GM18499 (cell line): Measurements from ENCODE around the gene HACE1.
A peak's percentile ranks its signal among the peaks of the same experiment; 100 is the strongest.
"Not testable (repeated sequence)": the region's sequence is repeated elsewhere in the genome, so short reads cannot be mapped to it uniquely, and the experiment has no call there.

ENCODE experiments used
- ATAC-seq: cut with Tn5 transposase; IDR thresholded peaks from one replicate; pipeline ENCODE4 v1.9.1; 2021; ENCODE audit warnings: moderate number of reproducible peaks; ENCODE audit not compliant: insufficient read depth, unreplicated experiment

HACE1 gene

DNA sequence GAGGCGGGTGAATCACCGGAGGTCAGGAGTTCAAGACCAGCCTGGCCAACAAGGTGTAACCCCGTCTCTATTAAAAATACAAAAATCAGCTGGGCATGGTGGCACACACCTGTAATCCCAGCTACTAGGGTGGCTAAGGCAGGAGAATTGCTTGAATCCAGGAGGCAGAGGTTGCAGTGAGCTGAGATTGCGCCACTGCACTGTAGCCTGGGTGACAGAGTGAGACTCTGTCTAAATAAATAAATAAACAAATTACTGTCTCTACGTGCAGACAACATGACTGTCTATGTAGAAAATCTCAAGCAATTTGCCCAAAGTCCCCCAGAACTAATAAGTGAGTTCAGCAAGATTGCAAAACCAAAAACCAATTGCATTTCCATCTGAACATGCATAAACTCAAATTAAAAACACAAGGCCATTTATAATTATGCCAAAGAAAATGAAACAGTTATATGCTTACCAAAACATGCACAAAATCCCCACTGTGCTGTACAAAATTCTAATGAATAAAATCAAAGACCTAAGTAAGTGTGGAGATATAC, 23.2 kb downstream of the HACE1 start:
- not testable (repeated sequence) for ATAC-seq

DNA sequence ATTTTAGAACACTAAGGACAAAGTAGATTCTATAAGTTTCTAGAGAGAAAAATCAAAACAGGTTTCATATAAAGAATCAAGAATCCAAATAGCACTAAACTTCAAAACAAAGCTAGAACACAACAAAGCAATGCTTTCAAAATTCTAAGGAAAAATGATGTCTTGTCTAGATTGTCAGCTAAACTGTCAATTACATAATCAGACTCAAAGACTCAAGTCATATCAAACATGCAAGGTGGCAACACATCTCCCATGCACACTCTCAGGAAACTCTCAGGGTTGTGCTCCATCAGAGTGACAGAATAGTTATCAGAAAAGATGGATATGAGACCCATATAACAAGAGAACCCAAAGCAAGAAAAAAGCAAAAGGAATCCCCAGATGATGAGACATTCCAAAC, 23.9 kb downstream of the HACE1 start:
- no peak for ATAC-seq

DNA sequence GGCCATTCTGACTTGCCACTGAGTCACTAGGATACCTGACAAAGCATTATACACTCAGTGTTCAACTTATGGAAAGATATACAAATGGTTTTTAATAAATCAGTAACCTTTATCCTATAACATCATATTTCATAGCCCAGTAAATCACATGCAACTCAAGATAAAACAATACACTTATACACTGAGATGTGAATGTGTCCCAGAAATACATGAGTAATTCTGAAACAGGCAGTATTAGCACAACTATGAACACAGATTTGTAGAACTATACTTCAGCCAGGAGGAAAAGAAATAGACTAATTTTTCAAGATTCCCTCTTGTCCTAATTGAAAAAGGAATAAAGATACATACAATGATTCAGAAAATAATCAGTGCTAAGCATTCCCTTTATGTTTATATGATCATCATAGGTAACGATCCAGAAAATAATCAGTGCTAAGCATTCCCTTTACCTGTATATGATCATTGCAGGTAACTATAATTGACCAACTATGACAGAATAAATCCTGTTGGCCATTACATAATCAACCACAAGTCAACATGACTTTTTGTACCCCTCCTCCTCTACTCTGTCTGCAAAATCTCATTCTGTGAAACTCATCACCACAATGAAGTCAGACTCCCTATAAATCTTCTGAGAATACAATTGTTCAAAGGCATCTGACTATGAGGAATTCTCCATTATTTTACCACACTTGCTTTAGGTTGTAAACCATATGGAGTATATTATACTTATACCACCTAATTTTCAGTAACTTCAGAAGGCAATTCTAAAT, 30.3 kb downstream of the HACE1 start:
- ATAC-seq: no peak

DNA sequence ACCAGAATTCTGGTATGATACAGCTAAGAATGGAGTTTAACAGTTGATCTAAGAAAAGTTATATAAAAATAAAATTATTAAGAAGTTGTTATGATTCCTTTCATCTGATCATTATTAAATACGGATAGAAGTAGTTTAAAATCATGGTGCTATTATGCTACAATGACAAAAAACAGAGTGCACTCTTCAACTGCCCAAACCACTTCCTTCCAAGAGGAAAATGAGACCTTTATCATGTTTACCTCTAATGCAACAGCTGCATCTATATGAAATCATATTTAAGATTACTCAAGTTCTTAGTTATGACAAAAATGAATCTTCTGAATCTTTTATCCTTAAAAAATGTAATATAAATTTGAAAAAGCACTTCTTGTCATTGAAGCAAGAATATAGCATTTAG, 31.2 kb downstream of the HACE1 start:
- no peak for ATAC-seq

DNA sequence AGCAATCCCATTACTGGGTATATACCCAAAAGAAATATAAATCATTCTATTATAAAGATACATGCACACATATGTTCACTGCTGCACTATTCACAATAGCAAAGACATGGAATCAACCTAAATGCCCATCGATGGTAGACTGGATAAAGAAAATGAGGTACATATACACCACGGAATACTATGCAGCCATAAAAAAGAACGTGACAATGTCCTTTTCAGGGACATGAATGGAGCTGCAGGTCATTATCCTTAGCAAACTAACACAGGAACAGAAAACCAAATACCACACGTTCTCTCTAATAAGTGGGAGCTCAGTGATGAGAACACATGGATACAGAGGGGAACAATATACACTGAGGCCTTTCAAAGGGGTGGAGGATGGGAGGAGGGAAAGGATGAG, 38.9 kb downstream of the HACE1 start:
- ATAC-seq: not testable (repeated sequence)

DNA sequence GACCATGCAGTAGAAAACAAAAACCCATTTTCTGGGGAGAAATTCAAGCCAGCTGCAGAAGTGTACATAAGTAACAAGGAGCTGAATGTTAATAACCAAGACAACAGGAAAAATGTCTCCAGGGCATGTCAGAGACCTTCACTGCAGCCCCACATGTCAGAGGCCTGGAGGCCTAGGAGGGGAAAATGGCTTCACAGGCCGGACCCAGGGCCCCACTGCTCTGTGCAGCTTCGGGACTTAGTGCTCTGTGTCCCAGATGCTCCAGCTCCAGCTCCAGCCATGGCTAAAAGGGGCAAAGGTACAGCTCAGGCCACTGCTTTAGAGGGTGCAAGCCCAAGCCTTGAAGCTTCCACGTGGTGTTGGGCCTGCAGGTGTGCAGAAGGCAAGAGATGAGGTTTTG, 43.6 kb downstream of the HACE1 start:
- ATAC-seq: no peak

DNA sequence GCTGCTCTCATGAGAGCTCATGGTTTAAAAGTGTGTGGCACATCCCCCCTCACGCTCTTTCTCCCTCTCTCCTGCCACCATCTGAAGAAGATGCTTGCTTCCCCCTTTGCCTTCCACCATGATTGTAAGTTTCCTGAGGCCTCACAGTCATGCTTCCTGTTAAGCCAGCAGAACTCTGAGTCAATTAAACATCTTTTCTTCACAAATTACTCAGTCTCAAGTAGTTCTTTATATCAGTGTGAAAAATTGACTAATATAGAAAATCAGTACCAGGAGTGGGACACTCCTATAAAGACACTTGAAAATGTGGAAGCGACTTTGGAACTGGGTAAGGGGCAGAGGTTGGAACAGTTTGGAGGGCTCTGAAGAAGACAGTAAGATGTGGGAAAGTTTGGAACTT, 45.0 kb downstream of the HACE1 start:
- ATAC-seq: no peak

DNA sequence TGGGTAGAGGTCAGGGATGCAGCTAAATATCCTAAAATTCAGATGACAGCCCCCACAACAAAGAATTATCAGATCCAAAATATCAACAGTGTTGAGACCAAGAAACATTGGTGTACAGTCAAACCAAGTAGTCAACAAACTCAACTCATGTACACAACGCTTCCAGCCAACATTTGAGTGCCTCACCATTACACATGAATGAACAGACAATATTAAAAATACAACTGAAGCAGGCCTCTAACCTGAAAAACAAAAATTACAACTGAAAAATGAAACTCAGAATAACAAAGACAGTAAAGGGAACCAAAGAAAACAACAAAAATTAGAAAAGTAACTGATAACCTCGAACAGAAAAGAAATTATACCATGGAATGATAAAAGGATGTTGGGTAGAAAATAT, 46.2 kb downstream of the HACE1 start:
- ATAC-seq: no peak

DNA sequence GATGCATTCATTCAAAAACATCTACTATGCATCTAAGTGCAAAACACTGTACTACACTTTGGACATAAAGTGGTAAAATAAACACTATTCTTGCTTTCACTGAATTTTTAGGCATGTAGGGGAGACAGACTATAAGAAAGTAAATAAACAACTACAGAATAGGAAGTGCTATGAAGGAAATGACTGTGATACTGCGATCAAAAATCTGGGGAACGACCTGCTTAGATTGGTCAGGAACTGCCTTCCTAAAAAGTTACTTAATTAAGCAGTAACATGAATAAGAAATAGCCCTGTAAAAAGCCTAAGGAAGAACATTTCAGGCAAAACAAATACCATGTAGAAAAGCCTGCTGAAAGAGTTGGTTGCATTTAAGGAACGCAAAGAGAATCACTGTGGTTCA, 50.6 kb downstream of the HACE1 start:
- no peak for ATAC-seq

DNA sequence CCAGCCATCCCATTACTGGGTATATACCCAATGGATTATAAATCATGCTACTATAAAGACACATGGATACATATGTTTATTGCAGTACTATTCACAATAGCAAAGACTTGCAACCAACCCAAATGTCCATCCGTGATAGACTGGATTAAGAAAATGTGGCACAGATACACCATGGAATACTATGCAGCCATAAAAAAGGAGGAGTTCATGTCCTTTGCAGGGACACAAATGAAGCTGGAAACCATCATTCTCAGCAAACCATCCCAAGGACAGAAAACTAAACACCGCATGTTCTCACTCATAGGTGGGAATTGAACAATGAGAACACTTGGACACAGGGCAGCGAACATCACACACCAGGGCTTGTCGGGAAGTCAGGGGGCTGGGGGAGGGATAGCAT, 54.4 kb downstream of the HACE1 start:
- ATAC-seq: not testable (repeated sequence)

DNA sequence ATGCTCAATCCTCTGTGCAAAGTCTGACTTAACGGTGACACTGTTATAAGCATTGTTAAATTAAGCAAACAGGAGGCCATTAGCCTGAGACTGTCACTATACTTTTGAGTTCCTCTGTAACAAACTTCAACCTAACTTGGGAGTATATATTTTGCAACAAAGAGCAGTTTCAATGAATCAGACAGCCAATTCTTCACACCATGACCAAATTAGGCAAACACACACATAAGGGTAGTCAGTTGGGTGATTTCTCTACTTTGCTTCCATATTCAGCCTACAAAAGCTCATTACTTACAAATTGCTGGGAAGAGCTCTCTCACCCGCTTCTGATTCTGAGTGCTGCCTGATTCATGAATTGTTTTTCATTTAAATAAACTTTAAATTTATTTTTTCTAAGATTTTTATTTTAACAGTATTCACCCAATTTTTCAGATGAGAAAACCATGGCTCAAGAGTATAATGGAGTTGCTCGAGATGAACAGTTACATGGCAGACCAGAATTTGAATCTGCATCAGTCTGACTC, 60.5 kb downstream of the HACE1 start:
- ATAC-seq: no peak

DNA sequence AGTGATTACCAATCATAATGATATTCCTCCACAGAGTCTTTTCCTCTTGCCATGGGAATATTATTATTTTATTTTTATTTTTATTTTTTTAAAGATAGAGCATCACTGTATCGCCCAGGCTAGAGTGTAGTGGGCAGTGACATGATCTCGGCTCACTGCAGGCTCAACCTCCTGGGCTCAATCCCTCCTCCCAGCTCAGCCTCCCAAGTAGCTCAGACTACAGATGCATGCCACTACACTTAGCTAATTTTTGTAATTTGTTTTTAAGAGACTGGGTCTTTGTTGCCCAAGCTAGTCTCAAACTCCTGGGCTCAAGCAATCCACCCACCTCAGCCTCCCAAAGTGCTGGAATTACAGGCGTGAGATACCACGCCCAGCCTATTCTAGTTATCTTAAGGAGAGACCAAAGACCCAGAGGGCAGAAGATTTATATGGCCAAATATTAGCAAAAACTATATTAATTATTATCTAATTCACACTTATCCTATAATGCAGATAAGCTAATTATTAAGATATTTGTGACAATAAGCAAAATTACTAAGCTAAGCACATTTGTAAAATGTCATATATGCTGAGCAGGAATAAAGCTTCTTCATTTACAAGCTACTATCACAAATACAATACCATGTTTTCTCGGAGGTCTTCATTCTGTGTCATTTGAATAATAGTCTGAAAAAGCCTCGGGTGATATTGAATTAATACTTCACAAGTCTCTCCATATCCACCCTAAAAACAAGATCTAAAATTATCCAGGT, 63.5 kb downstream of the HACE1 start:
- no peak for ATAC-seq

DNA sequence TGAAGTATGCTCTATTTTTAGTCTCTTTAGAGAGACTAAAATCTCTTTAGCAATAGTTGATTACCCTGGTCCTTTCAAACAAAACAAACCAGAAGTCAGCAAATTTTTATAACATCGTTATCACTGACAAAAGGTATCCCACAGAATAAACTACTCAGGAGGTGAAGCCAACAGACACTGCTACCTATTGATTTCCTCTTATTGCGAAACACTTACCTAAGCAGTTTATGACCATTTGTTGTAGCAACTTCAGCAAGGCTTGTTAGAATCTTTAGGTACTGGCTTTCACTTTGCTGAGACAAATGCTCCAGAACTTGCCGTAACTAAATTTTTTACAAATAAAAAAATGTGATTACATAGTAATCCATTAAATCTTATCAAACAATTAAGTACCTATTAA, 64.4 kb downstream of the HACE1 start:
- no peak for ATAC-seq

DNA sequence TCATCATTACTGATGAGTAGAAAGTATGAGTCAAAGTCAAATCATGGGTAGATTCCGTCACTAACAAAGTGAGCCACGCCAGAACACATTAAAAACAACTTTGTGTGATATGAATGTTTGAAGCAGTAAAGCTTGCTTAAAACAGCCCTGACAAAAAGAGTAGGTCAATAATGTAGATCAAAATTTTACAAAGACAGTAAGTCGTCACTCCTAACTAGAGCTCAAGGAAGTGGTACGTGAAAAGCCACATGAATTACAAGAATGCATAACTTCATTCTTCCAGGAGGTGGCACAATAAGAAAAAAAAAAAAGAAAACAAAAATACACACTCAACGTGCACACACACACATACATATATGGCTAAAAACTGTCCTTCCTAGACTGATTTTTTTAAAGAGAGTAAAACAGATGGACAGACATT, 69.9 kb downstream of the HACE1 start:
- peak; percentile 91 for ATAC-seq

DNA sequence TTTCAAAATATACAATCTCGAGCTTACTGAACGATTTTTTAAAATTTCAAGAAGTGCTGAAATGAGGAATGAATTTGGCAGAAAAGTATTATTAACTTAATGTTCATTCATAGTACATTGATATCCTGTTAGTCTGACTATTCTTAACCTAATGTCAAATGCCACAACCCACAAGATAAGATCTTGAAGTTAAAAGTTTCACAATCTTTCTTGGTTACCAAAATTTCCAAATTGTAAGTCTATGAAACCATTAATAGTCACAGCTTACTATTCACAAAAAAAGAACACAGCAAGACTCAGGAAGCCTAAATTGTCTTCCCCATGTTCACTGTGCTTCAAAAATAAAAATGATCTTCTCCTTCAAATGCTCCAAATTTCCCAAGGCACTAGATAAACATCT, 71.3 kb downstream of the HACE1 start:
- ATAC-seq: no peak

DNA sequence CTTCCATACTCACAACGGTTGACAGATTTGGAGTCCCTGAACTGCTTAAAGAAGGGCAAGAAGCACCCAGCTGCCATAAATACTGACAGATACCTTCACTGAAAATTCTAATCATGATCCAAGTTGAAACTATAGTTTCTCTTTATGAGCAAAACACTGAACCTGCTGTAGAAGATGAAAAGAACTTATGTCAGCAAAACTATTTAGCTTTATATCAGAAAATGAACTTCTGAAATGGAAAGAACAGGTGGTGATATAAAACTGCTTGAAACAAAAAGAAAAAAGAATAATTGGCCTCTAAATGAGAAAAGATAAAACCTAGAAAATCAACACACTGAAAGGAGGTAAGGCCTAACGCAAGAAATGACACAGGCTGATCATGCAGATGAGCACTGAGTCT, 72.4 kb downstream of the HACE1 start:
- no peak for ATAC-seq

DNA sequence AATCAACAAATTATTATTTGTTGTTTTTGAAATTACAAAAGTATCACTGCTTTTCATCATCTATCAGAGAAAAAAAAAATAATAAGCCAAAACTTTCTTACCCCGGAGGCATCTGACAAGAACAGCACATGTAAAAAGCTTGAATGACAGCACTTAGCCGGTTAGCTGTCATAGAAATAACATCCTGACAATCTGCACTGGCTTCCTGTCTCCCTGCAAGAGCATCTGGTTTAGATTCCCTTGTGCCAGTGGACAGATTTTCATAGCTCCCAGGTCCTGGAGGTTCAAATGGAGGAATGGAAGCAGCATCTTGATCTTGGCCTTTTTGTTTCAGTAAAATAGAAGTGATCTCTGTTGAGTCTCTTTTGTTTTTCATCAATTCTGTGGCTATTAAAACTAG, 74.8 kb downstream of the HACE1 start:
- no peak for ATAC-seq

DNA sequence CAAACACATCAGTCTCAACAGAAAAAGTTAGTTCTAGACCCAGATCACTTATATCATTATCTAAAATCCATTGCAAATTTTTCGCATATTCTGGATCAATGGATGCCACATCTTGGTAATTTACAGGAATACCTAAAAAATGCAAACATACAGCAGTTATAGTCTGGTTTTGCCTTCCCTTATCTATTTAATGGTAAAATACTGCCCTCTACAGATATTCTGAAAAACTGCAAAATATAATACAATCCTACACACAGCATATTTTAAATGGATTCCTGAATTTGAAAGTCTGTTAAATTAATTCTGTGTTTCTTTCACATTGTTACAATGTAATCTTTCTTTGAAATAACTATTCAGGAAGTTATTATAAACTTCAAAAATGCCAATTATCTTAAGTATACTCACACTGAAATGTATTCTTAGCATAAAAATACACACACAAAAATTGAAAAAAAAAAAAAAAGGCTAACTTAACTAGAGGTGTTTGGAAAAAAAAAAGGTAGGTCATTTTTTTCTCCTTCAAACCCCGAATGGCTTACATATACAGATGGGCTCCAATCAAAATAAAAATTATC, 88.4 kb downstream of the HACE1 start:
- peak; percentile 72 for ATAC-seq

DNA sequence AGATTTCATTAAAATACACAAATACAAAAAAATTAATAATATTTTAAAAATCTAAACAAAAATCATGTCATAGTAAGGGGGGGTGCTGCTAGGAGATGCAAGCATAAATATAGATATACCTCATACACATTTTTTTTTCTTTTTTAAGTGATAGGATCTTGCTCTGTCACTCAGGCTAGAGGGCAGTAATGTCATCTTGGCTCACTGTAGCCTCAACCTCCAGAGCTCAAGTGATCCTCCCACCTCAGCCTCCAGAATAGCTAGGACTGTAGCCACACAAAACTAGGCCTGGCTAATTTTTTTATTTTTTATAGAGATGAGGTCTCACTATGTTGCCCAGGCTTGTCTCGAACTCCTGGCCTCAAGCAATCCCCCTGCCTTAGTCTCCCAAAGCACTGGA, 90.8 kb downstream of the HACE1 start:
- no peak for ATAC-seq

DNA sequence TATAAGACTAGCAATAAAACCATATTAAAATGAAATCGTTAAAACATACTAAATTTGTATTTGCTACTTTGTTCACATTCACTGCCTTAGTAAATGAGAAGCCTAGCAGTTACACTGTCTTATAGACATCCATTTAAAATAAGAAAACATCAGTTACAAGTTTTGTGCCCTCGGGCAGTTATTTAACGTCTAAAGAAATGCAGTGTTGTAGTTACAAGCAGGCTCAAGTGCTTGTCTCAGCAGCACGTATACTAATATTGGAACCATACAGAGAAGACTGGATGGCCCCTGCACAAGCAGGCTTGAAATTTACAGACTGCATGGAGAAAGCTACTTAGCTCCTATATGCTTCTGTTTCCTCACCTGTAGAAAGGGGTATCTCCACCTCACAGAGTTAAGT, 93.1 kb downstream of the HACE1 start:
- ATAC-seq: no peak

DNA sequence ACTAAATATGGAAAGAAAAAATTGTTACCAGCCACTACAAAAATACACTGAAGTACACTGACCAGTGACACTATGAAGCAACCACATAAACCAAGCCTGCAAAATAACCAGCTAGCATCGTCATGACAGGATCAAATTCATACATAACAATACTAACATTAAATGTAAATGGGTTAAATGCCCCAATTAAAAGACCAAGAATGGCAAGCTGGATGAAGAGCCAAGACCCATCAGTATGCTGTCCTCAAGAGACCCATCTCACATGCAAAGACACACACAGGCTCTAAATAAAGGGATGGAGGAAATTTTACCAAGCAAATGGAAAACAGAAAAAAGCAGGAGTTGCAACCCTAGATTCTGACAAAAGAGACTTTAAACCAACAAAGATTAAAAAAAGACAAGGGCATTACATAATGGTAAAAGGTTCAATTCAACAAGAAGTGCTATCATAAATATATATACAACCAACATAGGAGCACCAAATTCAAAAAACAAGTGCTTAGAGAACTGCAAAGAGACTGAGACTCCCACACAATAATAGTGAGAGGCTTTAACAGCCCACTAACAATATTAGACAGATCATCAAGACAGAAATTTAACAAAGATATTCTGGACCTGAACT, 104.8 kb downstream of the HACE1 start:
- no peak for ATAC-seq
